ENCODE measurements around the gene HPSE. TPM values are rescaled to one million over a fixed set of nuclear protein-coding genes. Genes with fewer than 3 reads are reported as not detected.

The HPSE gene
- 1 to 10 TPM; 2.0 to 3.0 (median 2.7) TPM for total RNA-seq

GRCh38 chr4:83334425-83335241 lies at the start of gene HPSE:
TSS of gene HPSE (minus strand) at chr4:83334848. CDS start at chr4:83334782, 66 bp downstream.
- TF ChIP-seq CTCF (IDR thresholded peaks at IDR 0.05) (no peak), EP300 (IDR thresholded peaks at IDR 0.05) (peak in 1 of 2 donors; percentile 60)
- peak within 1 kb of the TSS in 1 of 4 donors; percentile 30 for H3K27ac ChIP-seq
- H3K36me3 ChIP-seq: no peaks in the 10 kb centered on the region
- peaks cover 0 to 16% (median 0%) of the 10 kb centered on the region in 4 donors for H3K9me3 ChIP-seq
- WGBS, 2 donors: 2% methylated on average over 50 to 62 of the region's 63 CpGs
- peak; percentile 64 to 72 for DNase-seq (ENCODE audit: low spot score in 2 of 2)
- H3K27me3 ChIP-seq: peaks cover 0 to 11% of the 10 kb centered on the region in 2 donors
- H3K4me3 ChIP-seq: peak within 1 kb of the TSS; percentile 29 to 55 (median 52)
- H3K4me1 ChIP-seq: peaks cover 0 to 16% (median 2%) of the 10 kb centered on the region in 4 donors

- H3K27ac ChIP-seq: no peak overlapping the region
- no peaks in the 10 kb centered on the region for H3K4me1 ChIP-seq
- WGBS, 2 donors: 77 to 79% methylated on average over 2 of the region's 2 CpGs
- TF ChIP-seq POLR2A (IDR thresholded peaks at IDR 0.05) (no peak), EP300 (IDR thresholded peaks at IDR 0.05) (no peak), CTCF (IDR thresholded peaks at IDR 0.05) (no peak)
- no peaks in the 10 kb centered on the region for H3K27me3 ChIP-seq
- H3K4me3 ChIP-seq: no peak overlapping the region
- peaks cover 0 to 8% (median 3%) of the 10 kb centered on the region in 4 donors for H3K9me3 ChIP-seq
- H3K36me3 ChIP-seq: no peaks in the 10 kb centered on the region
- DNase-seq (ENCODE audit: low spot score in 2 of 2): no peak
These were observed 48.2 kb upstream of the HPSE start for GRCh38 chr4:83382850-83383249.

- WGBS, 2 donors: 73 to 77% methylated on average over 4 of the region's 4 CpGs
- TF ChIP-seq CTCF (IDR thresholded peaks at IDR 0.05) (no peak), EP300 (IDR thresholded peaks at IDR 0.05) (no peak), POLR2A (IDR thresholded peaks at IDR 0.05) (no peak)
- Histone ChIP-seq H3K4me3 (no peak overlapping the region), H3K36me3 (no peaks in the 10 kb centered on the region), H3K9me3 (peaks cover 0 to 9% (median 3%) of the 10 kb centered on the region in 4 donors), H3K27me3 (no peaks in the 10 kb centered on the region), H3K27ac (no peak overlapping the region), H3K4me1 (no peaks in the 10 kb centered on the region)
- DNase-seq (ENCODE audit: low spot score in 2 of 2): no peak
These were observed 46.5 kb upstream of the HPSE start for GRCh38 chr4:83381173-83381572.

GRCh38 chr4:83378419-83378818 lies 43.8 kb upstream of the HPSE start:
- Histone ChIP-seq H3K27ac (no peak overlapping the region), H3K9me3 (peaks cover 0 to 9% (median 3%) of the 10 kb centered on the region in 4 donors), H3K4me1 (no peaks in the 10 kb centered on the region), H3K36me3 (no peaks in the 10 kb centered on the region), H3K4me3 (no peak overlapping the region), H3K27me3 (no peaks in the 10 kb centered on the region)
- TF ChIP-seq POLR2A (IDR thresholded peaks at IDR 0.05) (no peak), CTCF (IDR thresholded peaks at IDR 0.05) (no peak)
- WGBS, 2 donors: 90 to 97% methylated on average over 5 of the region's 5 CpGs
- no peak for DNase-seq (ENCODE audit: low spot score in 2 of 2)

- TF ChIP-seq POLR2A (IDR thresholded peaks at IDR 0.05) (no peak), CTCF (IDR thresholded peaks at IDR 0.05) (no peak), EP300 (IDR thresholded peaks at IDR 0.05) (no peak)
- Histone ChIP-seq H3K4me1 (no peaks in the 10 kb centered on the region), H3K36me3 (no peaks in the 10 kb centered on the region), H3K9me3 (peaks cover 0 to 1% (median 0%) of the 10 kb centered on the region in 4 donors), H3K4me3 (no peak overlapping the region), H3K27ac (no peak overlapping the region), H3K27me3 (no peaks in the 10 kb centered on the region)
- no peak for DNase-seq (ENCODE audit: low spot score in 2 of 2)
- 71 to 78% methylated on average over 1 of the region's 1 CpG for WGBS, 2 donors
These were observed 38.3 kb upstream of the HPSE start for GRCh38 chr4:83372931-83373330.

All from tibial nerve (tissue), 4 donors.